ENCODE data around the gene WAPL.

GRCh38 chr10:86403183-86403797, 118.3 kb downstream of the WAPL start:
- TF ChIP-seq CTCF (conservative IDR thresholded peaks at IDR 0.05 in 1 of 2, IDR thresholded peaks at IDR 0.05 in 1 of 2; ENCODE audit: extremely low read depth in 1 of 2, insufficient read depth in 1 of 2, low read depth in 1 of 2, low read length in 2 of 2) (no peak), EZH2 (IDR thresholded peaks at IDR 0.05; ENCODE audit: borderline replicate concordance, low read length) (no peak)

All from mammary epithelial cell (primary cell).